ENCODE data around the gene MLPH.
A peak's percentile ranks its signal among the peaks of the same experiment; 100 is the strongest.

MLPH gene

DNA sequence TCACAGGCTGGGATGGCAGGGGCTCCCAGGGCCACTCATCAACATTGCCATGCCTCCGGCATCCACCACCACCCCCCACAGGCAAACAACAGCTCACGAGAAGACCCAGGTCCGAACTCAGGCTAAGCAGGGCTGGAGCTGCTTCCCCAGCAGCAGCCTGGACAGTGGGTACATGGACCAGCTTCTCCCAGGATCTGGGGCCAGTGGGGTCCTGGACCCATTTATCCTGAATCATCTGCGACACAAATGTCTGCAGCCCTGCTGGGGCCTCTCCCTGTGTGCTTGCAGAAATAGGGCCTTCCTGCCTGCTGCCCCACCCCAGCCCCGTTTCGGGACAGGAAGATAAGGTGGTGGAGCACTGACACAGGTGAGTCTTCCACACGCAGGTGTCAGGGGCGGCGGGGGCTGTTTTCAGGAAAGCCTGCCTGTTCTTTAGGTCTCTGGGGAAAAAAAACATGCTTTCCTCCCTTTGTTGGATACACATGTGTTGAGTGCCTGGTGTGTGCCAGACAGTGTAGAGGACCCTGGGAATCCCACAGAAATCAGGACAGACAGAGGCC is 83.8 kb downstream of the MLPH start:
- peaks cover 9 to 10% of the 10 kb centered on the region in 2 experiments for H3K4me1 ChIP-seq (ENCODE audit: control insufficient read depth in 1 of 2, insufficient read depth in 2 of 2, low read length in 2 of 2)
- no CpG with 5 or more reads among the region's 9 CpGs for WGBS (ENCODE audit: extremely low coverage, insufficient coverage, insufficient read length)
- H3K14ac ChIP-seq (ENCODE audit: low read length): no peak overlapping the region
- no peaks in the 10 kb centered on the region for H3K27me3 ChIP-seq (ENCODE audit: insufficient read depth, low read length)
- peaks cover 2% of the 10 kb centered on the region for H3K9me3 ChIP-seq (ENCODE audit: insufficient read depth, low read depth, low read length)
- no peak overlapping the region for H3K27ac ChIP-seq (ENCODE audit: low read depth, low read length)
- no peak overlapping the region for H3K18ac ChIP-seq (ENCODE audit: low read length)
- no peak overlapping the region for H2BK12ac ChIP-seq (ENCODE audit: low read length)
- no peak overlapping the region for H4K91ac ChIP-seq (ENCODE audit: low read depth, low read length)
- H3K4ac ChIP-seq (ENCODE audit: low read depth, low read length): no peak overlapping the region
- no peak overlapping the region for H2BK120ac ChIP-seq (ENCODE audit: insufficient read depth, low read length, poor library complexity)
- no peak overlapping the region for H2AK5ac ChIP-seq (ENCODE audit: low read length)
- no peaks in the 10 kb centered on the region for H3K36me3 ChIP-seq (ENCODE audit: control insufficient read depth in 1 of 2, insufficient read depth in 2 of 2, low read length in 2 of 2)
- H4K8ac ChIP-seq (ENCODE audit: low read depth, low read length): no peak overlapping the region
- H3K9ac ChIP-seq (ENCODE audit: low read length): no peak overlapping the region
- H2AFZ ChIP-seq (ENCODE audit: insufficient read depth, low read length, poor library complexity): no peak overlapping the region
- peaks cover 2% of the 10 kb centered on the region for H3K79me1 ChIP-seq (ENCODE audit: low read length)
- H3K4me2 ChIP-seq (ENCODE audit: low read length): no peak overlapping the region
- no peak overlapping the region for H3K4me3 ChIP-seq (ENCODE audit: low read depth, low read length)
- H2BK5ac ChIP-seq (ENCODE audit: low read depth, low read length, poor library complexity): no peak overlapping the region
- no peak for DNase-seq
- no peaks in the 10 kb centered on the region for H3K79me2 ChIP-seq (ENCODE audit: control insufficient read depth, insufficient read depth, low read length, poor library complexity)
- no peak overlapping the region for H3K23ac ChIP-seq (ENCODE audit: low read length)
- H4K12ac ChIP-seq (ENCODE audit: low read depth, low read length): no peak overlapping the region

DNA sequence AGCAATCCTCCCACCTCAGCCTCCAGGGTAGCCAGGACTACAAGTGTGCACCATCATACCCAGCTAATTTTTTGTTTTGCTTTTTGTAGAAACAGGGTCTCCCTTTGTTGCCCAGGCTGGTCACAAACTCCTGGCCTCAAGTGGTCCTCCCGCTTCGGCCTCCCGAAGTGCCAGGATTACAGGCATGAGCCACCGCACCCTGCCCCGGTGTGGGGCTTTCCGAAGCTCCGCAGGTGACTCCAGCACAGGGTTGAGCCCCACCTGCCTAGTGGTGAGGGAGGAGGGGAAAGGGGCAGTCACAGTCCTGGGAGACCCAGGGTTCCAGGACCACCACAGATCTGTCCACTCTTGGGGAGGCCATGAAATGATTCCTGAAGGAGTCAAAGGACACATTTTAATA is 84.5 kb downstream of the MLPH start:
- Histone ChIP-seq H3K23ac (ENCODE audit: low read length) (no peak overlapping the region), H3K9me3 (ENCODE audit: insufficient read depth, low read depth, low read length) (peaks cover 2% of the 10 kb centered on the region), H3K27me3 (ENCODE audit: insufficient read depth, low read length) (no peaks in the 10 kb centered on the region), H4K12ac (ENCODE audit: low read depth, low read length) (no peak overlapping the region), H3K4ac (ENCODE audit: low read depth, low read length) (no peak overlapping the region), H3K4me1 (ENCODE audit: control insufficient read depth in 1 of 2, insufficient read depth in 2 of 2, low read length in 2 of 2) (peaks cover 9 to 10% of the 10 kb centered on the region in 2 experiments), H2AK5ac (ENCODE audit: low read length) (no peak overlapping the region), H3K18ac (ENCODE audit: low read length) (no peak overlapping the region), H3K4me3 (ENCODE audit: low read depth, low read length) (no peak overlapping the region), H4K8ac (ENCODE audit: low read depth, low read length) (no peak overlapping the region), H3K4me2 (ENCODE audit: low read length) (no peak overlapping the region), H3K79me2 (ENCODE audit: control insufficient read depth, insufficient read depth, low read length, poor library complexity) (no peaks in the 10 kb centered on the region), H2BK5ac (ENCODE audit: low read depth, low read length, poor library complexity) (no peak overlapping the region), H3K9ac (ENCODE audit: low read length) (no peak overlapping the region), H3K79me1 (ENCODE audit: low read length) (peaks cover 2% of the 10 kb centered on the region), H2BK12ac (ENCODE audit: low read length) (no peak overlapping the region), H3K27ac (ENCODE audit: low read depth, low read length) (no peak overlapping the region), H2AFZ (ENCODE audit: insufficient read depth, low read length, poor library complexity) (no peak overlapping the region), H3K14ac (ENCODE audit: low read length) (no peak overlapping the region), H4K91ac (ENCODE audit: low read depth, low read length) (no peak overlapping the region), H2BK120ac (ENCODE audit: insufficient read depth, low read length, poor library complexity) (no peak overlapping the region), H3K36me3 (ENCODE audit: control insufficient read depth in 1 of 2, insufficient read depth in 2 of 2, low read length in 2 of 2) (no peaks in the 10 kb centered on the region)
- DNase-seq: no peak
- WGBS (ENCODE audit: extremely low coverage, insufficient coverage, insufficient read length): no CpG with 5 or more reads among the region's 7 CpGs

DNA sequence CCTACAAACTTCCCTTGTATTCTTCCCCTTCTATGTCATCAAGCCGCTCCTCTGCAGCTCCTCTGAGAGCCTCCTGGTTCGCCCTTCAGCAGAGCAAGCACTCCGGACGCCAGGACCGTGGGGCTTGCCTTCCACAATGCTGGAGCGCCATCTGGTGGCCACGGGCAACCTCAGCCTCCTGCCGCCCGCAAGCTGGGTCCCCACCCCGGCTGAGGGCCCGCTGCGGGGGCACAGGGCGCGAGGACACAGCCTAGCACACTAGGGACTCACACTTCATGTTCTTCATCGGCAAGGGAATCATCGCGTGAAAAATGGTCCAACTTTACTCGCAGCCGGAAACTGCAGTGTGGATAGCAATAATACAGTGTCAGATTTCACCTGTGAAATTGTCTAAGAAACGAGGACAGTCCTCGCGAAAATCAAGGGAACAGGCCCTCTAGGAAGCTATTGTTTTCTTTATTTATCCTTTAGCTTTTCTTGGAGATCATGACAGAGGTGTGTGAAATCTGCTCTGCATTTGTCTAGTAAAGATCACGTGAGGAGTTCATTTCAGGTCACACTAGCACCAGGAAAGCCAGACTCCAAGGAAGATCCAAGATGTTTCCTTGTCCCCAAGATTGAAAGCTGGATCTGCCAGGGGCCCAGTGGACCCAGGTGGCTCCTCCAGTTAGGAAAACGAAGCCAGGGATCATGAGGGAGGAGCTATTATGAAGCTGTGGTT is 85.1 kb downstream of the MLPH start:
- Histone ChIP-seq H3K9me3 (ENCODE audit: insufficient read depth, low read depth, low read length) (peaks cover 2% of the 10 kb centered on the region), H3K14ac (ENCODE audit: low read length) (no peak overlapping the region), H3K4ac (ENCODE audit: low read depth, low read length) (no peak overlapping the region), H4K91ac (ENCODE audit: low read depth, low read length) (peak overlapping the region; percentile 8), H2AFZ (ENCODE audit: insufficient read depth, low read length, poor library complexity) (no peak overlapping the region), H2BK120ac (ENCODE audit: insufficient read depth, low read length, poor library complexity) (peak overlapping the region; percentile 55), H2BK12ac (ENCODE audit: low read length) (peak overlapping the region; percentile 27), H3K4me3 (ENCODE audit: low read depth, low read length) (no peak overlapping the region), H4K8ac (ENCODE audit: low read depth, low read length) (peak overlapping the region; percentile 30), H3K4me2 (ENCODE audit: low read length) (no peak overlapping the region), H3K27ac (ENCODE audit: low read depth, low read length) (no peak overlapping the region), H3K79me1 (ENCODE audit: low read length) (peaks cover 2% of the 10 kb centered on the region), H3K27me3 (ENCODE audit: insufficient read depth, low read length) (no peaks in the 10 kb centered on the region), H3K18ac (ENCODE audit: low read length) (no peak overlapping the region), H2BK5ac (ENCODE audit: low read depth, low read length, poor library complexity) (no peak overlapping the region), H3K9ac (ENCODE audit: low read length) (no peak overlapping the region), H3K79me2 (ENCODE audit: control insufficient read depth, insufficient read depth, low read length, poor library complexity) (no peaks in the 10 kb centered on the region), H3K4me1 (ENCODE audit: control insufficient read depth in 1 of 2, insufficient read depth in 2 of 2, low read length in 2 of 2) (peaks cover 9 to 10% of the 10 kb centered on the region in 2 experiments), H2AK5ac (ENCODE audit: low read length) (peak overlapping the region; percentile 30), H3K36me3 (ENCODE audit: control insufficient read depth in 1 of 2, insufficient read depth in 2 of 2, low read length in 2 of 2) (peaks cover 0 to 2% of the 10 kb centered on the region in 2 experiments), H4K12ac (ENCODE audit: low read depth, low read length) (no peak overlapping the region), H3K23ac (ENCODE audit: low read length) (no peak overlapping the region)
- peak; percentile 82 to 90 for DNase-seq
- WGBS (ENCODE audit: extremely low coverage, insufficient coverage, insufficient read length): no CpG with 5 or more reads among the region's 24 CpGs

DNA sequence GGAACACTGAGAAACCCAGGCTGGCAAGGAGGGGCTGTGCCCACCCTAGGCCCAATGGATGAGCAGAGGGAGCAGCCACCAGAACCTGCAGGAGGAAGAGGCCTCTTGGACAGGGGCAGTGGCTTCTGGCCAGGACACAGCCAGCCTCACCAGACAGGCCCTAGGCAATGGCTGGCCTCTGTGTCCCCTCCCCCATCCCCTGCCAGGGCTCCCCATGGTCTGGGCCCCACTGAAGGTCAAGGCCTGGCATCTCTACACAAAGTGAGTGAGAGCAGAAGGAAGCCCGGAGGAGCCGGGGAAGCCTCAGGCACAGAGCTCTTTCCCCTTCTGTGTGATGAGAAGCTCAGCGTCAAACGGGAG is 85.7 kb downstream of the MLPH start:
- peaks cover 2% of the 10 kb centered on the region for H3K9me3 ChIP-seq (ENCODE audit: insufficient read depth, low read depth, low read length)
- H4K8ac ChIP-seq (ENCODE audit: low read depth, low read length): peak overlapping the region; percentile 30
- H3K27me3 ChIP-seq (ENCODE audit: insufficient read depth, low read length): no peaks in the 10 kb centered on the region
- no peak overlapping the region for H2AFZ ChIP-seq (ENCODE audit: insufficient read depth, low read length, poor library complexity)
- peak overlapping the region; percentile 8 for H4K91ac ChIP-seq (ENCODE audit: low read depth, low read length)
- H3K36me3 ChIP-seq (ENCODE audit: control insufficient read depth in 1 of 2, insufficient read depth in 2 of 2, low read length in 2 of 2): peaks cover 0 to 2% of the 10 kb centered on the region in 2 experiments
- no CpG with 5 or more reads among the region's 4 CpGs for WGBS (ENCODE audit: extremely low coverage, insufficient coverage, insufficient read length)
- H3K23ac ChIP-seq (ENCODE audit: low read length): no peak overlapping the region
- peaks cover 9 to 10% of the 10 kb centered on the region in 2 experiments for H3K4me1 ChIP-seq (ENCODE audit: control insufficient read depth in 1 of 2, insufficient read depth in 2 of 2, low read length in 2 of 2)
- H3K9ac ChIP-seq (ENCODE audit: low read length): no peak overlapping the region
- H4K12ac ChIP-seq (ENCODE audit: low read depth, low read length): no peak overlapping the region
- H3K27ac ChIP-seq (ENCODE audit: low read depth, low read length): no peak overlapping the region
- H2AK5ac ChIP-seq (ENCODE audit: low read length): peak overlapping the region; percentile 30
- no peak overlapping the region for H3K4me3 ChIP-seq (ENCODE audit: low read depth, low read length)
- H2BK12ac ChIP-seq (ENCODE audit: low read length): peak overlapping the region; percentile 27
- peaks cover 2% of the 10 kb centered on the region for H3K79me1 ChIP-seq (ENCODE audit: low read length)
- H2BK120ac ChIP-seq (ENCODE audit: insufficient read depth, low read length, poor library complexity): peak overlapping the region; percentile 55
- H3K4ac ChIP-seq (ENCODE audit: low read depth, low read length): no peak overlapping the region
- no peak overlapping the region for H3K18ac ChIP-seq (ENCODE audit: low read length)
- H2BK5ac ChIP-seq (ENCODE audit: low read depth, low read length, poor library complexity): no peak overlapping the region
- no peak for DNase-seq
- H3K4me2 ChIP-seq (ENCODE audit: low read length): no peak overlapping the region
- H3K79me2 ChIP-seq (ENCODE audit: control insufficient read depth, insufficient read depth, low read length, poor library complexity): no peaks in the 10 kb centered on the region
- no peak overlapping the region for H3K14ac ChIP-seq (ENCODE audit: low read length)
